ENCODE results near the gene DAPK3.

DNA sequence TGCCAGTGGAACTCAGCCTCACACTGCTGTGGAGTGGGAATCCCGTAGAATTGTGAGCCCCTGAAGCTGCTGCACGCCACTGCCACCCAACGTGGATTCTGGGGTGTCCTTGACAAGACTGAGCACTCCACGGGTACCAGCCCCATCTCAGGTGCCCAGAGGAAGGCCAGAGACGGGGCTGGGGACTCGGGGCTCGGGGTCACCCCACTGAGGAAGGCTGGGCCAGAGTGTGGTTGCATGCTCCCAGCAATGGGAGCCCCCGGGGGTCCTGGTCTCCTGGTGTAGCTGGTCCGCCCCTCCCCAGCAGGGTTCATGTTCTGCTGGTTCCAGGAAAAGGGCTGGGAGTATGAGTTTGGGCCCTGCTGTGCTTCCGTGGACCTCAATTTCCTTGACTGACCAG lies 15.2 kb downstream of the DAPK3 start:
- TF ChIP-seq, protein P1, sequence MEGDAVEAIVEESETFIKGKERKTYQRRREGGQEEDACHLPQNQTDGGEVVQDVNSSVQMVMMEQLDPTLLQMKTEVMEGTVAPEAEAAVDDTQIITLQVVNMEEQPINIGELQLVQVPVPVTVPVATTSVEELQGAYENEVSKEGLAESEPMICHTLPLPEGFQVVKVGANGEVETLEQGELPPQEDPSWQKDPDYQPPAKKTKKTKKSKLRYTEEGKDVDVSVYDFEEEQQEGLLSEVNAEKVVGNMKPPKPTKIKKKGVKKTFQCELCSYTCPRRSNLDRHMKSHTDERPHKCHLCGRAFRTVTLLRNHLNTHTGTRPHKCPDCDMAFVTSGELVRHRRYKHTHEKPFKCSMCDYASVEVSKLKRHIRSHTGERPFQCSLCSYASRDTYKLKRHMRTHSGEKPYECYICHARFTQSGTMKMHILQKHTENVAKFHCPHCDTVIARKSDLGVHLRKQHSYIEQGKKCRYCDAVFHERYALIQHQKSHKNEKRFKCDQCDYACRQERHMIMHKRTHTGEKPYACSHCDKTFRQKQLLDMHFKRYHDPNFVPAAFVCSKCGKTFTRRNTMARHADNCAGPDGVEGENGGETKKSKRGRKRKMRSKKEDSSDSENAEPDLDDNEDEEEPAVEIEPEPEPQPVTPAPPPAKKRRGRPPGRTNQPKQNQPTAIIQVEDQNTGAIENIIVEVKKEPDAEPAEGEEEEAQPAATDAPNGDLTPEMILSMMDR (IDR thresholded peaks at IDR 0.05; ENCODE audit: poor library complexity): no peak
- TF ChIP-seq EZH2 (IDR thresholded peaks at IDR 0.05; ENCODE audit: borderline replicate concordance): no peak
- no peak for TF ChIP-seq EZH2phosphoT487 (IDR thresholded peaks at IDR 0.05; ENCODE audit: low read depth, severe bottlenecking, unreplicated experiment)

Data from hepatocyte (in vitro differentiated cells).